GM19372 (cell line): ENCODE results near the gene PANK2.
"Not testable (repeated sequence)": the region's sequence is repeated elsewhere in the genome, so short reads cannot be mapped to it uniquely, and the experiment has no call there.

Experiments
- ATAC-seq: cut with Tn5 transposase; IDR thresholded peaks from one replicate; pipeline ENCODE4 v1.9.1; 2021; ENCODE audit warnings: mild to moderate bottlenecking, low read depth, moderate library complexity; ENCODE audit not compliant: unreplicated experiment

Gene PANK2

GRCh38 chr20:3869839-3870634 is 19.1 kb upstream of the PANK2 start:
- no peak for ATAC-seq

GRCh38 chr20:3871550-3872265 is 17.5 kb upstream of the PANK2 start:
- ATAC-seq: no peak

- no peak for ATAC-seq
These were observed 15.7 kb upstream of the PANK2 start for GRCh38 chr20:3873507-3873906.

DNA sequence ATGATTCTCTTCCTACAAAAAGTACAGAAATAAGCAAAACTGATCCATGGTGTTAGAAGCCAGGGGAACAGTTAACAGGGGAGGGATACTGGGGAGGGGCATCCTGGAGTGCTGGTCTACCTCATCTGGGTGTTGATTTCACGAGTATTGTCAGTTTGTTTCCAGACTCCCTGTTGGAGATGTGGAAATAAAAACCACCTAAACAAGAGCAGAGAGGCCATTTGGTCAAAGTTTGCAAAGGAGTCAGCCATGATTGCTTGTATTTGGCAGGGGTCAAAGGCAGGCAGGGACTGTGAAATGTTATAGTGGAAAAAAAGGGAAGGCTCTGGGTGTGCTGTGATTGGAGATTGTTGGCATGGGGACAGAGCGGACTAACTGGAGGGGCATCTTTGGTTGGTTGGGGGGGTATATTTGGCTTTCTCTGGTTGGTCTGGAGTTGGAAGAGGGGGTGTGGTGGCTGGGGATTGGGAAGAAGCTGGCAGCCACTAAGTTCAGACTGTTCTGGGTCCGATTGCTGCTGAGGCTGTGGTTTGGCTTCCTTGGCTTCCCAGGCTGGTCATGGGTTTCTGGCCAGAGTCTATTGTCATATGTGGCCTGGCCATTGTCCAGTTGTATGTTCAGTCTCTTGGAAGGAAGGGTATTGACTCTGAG is 14.9 kb upstream of the PANK2 start:
- no peak for ATAC-seq

DNA sequence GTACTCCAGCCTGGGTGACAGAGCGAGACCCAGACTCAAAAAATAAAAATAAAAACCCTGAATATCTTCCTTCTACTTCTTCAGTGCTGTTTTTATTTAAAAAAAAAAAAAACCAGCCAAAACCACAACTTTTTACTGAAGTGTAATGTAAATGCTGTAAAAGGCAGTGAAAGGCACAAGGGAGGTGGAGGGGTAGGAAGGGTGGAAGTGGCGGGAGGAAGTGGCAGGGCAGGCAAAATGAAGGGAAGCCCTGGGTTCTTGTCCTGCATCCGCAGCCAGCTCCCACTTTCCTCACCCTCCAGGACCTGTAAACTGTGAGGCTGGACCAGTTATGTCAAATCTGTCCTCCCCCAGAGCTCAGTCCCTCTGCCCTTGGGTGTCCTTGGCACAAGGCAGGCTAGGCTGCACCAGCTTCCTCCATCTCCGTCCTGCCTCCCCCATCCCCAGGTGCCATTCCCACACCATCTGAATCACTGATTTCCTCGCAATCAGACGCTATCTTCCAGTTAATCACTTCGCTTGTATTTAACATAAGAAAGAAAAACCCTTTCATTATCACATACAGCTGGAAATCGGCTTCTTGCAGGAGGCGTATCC is 13.7 kb upstream of the PANK2 start:
- no peak for ATAC-seq

- no peak for ATAC-seq
These were observed 13.2 kb upstream of the PANK2 start for GRCh38 chr20:3876000-3876399.

GRCh38 chr20:3876676-3877075 is 12.5 kb upstream of the PANK2 start:
- ATAC-seq: no peak

DNA sequence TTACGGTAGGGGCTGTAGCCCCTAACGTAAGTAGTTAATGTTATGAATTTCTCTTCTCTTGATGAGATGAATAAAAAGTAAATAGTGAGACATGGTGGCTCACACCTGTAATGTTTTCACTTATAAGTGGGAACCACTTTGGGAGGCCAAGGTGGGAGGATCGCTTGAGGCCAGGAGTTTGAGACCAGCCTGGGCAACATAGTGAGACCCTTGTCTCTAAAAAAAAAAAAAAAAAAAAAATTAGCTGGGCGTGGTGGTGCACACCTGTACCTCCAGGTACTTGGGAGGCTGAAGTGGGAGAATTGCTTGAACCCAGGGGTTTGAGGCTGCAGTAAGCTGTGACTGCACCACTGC is 10.3 kb upstream of the PANK2 start:
- ATAC-seq: not testable (repeated sequence)

- ATAC-seq: no peak
These were observed 3.5 kb upstream of the PANK2 start for GRCh38 chr20:3885715-3886114.

GRCh38 chr20:3887876-3888620 is 1.1 kb upstream of the PANK2 start:
- no peak for ATAC-seq

GRCh38 chr20:3889489-3890397 is 556 bp downstream of the PANK2 start:
- ATAC-seq: peak; percentile 7

DNA sequence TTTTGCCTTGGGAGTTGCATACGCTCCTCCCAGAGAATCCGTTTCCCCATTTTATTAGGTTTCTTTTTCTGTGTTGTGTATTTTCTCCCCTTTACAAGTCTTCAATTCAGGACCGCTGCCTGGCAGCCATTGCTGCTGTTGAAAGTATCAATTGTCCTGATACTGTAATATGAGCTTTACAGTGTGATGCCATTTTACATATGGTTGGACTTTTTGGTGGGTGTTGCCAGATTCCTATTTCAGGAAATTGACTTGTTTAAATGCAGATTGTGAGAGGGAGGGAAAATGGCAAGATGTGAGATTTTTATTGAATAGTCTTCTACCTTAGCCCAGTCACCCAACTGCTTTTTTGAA is 1.2 kb downstream of the PANK2 start:
- no peak for ATAC-seq

DNA sequence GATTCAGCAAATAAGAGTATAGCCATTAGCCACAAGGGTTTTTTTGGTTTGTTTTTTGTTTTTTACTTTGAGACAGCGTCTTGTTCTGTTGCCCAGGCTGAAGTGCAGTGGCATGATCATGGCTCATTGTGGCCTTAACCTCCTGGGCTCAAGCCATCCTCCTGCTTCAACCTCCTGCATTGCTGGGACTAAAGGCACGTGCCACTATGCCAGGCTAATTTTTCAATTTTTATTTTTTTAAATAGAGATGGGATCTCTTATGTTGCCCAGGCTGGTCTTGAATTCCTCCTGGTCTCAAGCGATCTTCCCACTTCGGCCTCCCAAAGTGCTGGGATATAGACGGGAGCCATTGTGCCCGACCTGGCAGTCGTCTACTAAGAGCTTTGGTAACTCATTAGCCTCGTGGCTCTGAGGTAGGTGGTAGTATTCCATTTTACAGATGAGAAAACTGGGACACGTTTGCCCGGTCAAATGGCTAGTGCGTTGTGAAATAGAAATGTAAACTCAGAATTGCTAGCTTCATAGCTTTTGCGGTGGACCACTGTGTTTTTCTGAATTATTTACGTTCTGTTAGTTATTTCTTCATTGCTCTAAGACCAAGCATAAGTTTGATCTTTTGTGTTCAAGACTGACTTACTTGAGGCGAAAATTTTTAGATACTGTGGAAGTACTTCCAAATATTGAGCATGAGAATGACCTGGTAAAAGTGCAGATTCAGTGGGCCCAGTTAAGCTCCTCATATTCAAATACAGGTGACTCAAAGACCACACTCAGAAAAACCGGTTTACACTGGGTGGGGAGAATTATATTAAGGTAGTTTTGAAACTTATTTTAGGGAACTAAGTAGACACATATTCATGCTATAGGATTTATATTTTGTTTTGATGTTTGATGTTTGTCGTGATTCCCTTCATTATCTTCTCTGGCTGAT is 2.1 kb downstream of the PANK2 start:
- no peak for ATAC-seq

DNA sequence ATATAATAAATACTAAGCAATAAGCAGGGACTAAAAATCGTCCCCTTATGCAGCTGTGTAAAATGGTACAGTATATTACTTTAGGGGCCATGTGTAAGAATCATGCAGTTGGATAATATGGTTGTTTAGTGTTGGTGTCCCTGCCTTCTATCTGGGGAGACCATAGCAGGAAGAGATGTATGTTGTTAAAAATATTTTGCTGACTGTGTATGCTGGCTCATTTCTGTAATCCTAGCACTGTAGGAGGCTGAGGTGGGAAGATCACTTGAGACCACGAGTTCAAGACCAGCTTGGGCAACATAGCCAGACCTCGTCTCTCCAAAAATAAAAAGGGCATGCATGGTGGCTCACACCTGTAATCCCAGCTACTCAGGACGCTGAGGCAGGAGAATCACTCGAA is 5.6 kb downstream of the PANK2 start:
- no peak for ATAC-seq

DNA sequence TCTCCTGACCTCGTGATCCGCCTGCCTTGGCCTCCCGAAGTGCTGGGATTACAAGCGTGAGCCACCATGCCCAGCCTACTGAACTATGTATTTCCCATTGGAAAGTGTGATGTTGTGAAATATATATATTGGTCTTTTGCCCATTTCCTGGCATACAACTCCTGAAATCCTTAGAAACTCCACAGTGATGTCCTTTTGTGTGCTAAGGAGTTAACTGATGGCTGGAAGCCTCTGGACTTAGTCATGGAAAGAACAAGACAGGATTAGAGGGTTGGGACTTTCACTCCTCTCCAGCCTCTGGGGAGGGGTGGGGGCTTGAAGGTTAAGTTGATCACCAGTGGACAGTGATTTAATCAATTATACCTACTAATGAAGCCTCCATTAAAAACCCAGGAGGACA is 7.1 kb downstream of the PANK2 start:
- ATAC-seq: no peak

- ATAC-seq: no peak
These were observed 7.8 kb downstream of the PANK2 start for GRCh38 chr20:3896853-3897583.

DNA sequence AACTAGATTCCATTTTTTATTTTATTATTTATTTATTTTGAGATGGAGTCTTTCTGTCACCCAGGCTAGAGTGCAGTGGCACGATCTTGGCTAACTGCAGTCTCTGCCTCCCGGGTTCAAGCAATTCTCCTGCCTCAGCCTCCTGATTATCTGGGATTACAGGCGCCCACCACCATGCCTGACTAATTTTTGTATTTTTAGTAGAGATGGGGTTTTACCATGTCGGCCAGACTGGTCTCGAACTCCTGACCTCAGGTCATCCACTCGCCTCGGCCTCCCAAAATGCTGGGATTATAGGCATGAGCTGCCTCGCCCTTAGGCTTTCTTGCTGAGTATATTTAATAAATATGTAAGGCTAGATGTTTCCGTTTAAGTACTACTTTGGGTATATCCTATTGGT is 9.0 kb downstream of the PANK2 start:
- ATAC-seq: not testable (repeated sequence)

- ATAC-seq: no peak
These were observed 9.5 kb downstream of the PANK2 start for GRCh38 chr20:3898639-3899038.
